DND-41 (cell line): ENCODE measurements around the gene ARHGAP45.

Experiments
- ATAC-seq: fragments of 200-7000 bp; cut with Tn5 transposase; 3 replicates; pipeline ENCODE4 v1.9.1; 2021; ENCODE audit warnings: low read depth; ENCODE audit not compliant: insufficient read depth
- DNase-seq: peaks from one replicate; pipeline ENCODE4 v3.0.0-alpha.2; 2020
- H2AFZ ChIP-seq: 2 replicates; pipeline ENCODE4 v1.6.0; 2012; ENCODE audit warnings: low read depth, low read length
- H3K27ac ChIP-seq: 2 replicates; pipeline ENCODE4 v1.5.1; 2012; ENCODE audit warnings: low read length, inconsistent platforms
- H3K27me3 ChIP-seq: fragments of 200-600 bp; sonication (generic); 2 replicates; pipeline ENCODE4 v1.6.0; 2012; ENCODE audit warnings: low read length, mild to moderate bottlenecking, inconsistent platforms; ENCODE audit not compliant: insufficient read depth, poor library complexity
- H3K36me3 ChIP-seq: 2 replicates; pipeline ENCODE4 v1.5.1; 2012; ENCODE audit warnings: low read length, inconsistent platforms; ENCODE audit not compliant: insufficient read depth
- H3K4me1 ChIP-seq: 2 replicates; pipeline ENCODE4 v1.5.1; 2012; ENCODE audit warnings: mild to moderate bottlenecking, low read length; ENCODE audit not compliant: insufficient read depth
- H3K4me2 ChIP-seq: 2 replicates; pipeline ENCODE4 v1.6.0; 2012; ENCODE audit warnings: mild to moderate bottlenecking, moderate library complexity, low read length, inconsistent platforms; ENCODE audit not compliant: insufficient read depth
- H3K4me3 ChIP-seq, 2 experiments: fragments of 200-600 bp in 1 of 2; shearing (Covaris generic) in 1 of 2; 2 replicates each; pipeline ENCODE4 v1.5.1; 2012 to 2016; ENCODE audit warnings: inconsistent platforms in 2 of 2, low read length in 2 of 2, mild to moderate bottlenecking in 2 of 2, low read depth in 1 of 2, moderate library complexity in 1 of 2
- H3K79me2 ChIP-seq: 2 replicates; pipeline ENCODE4 v1.6.0; 2012; ENCODE audit warnings: low read length, inconsistent platforms; ENCODE audit not compliant: insufficient read depth
- H3K9ac ChIP-seq: 2 replicates; pipeline ENCODE4 v1.6.0; 2012; ENCODE audit warnings: low read depth, mild to moderate bottlenecking, inconsistent platforms, low read length, moderate library complexity
- H3K9me3 ChIP-seq: 2 replicates; pipeline ENCODE4 v1.5.1; 2012; ENCODE audit warnings: low read length, moderate library complexity, mild to moderate bottlenecking, inconsistent platforms; ENCODE audit not compliant: insufficient read depth, severe bottlenecking
- H4K20me1 ChIP-seq: 2 replicates; pipeline ENCODE4 v1.6.0; 2012; ENCODE audit warnings: low read length; ENCODE audit not compliant: insufficient read depth
- CTCF ChIP-seq: IDR thresholded peaks from 2 replicates; pipeline ENCODE4 v1.5.1; 2012; ENCODE audit warnings: borderline replicate concordance, low read length, moderate library complexity, mild to moderate bottlenecking; ENCODE audit not compliant: poor library complexity, severe bottlenecking; ENCODE audit errors: extremely low read depth
- EZH2 ChIP-seq: IDR thresholded peaks from 3 replicates; pipeline ENCODE4 v1.6.1; 2012; ENCODE audit warnings: borderline replicate concordance, low read depth, mild to moderate bottlenecking, moderate library complexity, low read length, inconsistent platforms; ENCODE audit not compliant: severe bottlenecking

The ARHGAP45 gene

GRCh38 chr19:1060689-1061088 lies 6.3 kb upstream of the ARHGAP45 start:
- Histone ChIP-seq H3K79me2 (no peaks in the 10 kb centered on the region), H4K20me1 (no peaks in the 10 kb centered on the region), H3K27ac (no peak overlapping the region), H3K27me3 (no peaks in the 10 kb centered on the region), H3K9ac (no peak overlapping the region), H3K36me3 (peaks cover 30% of the 10 kb centered on the region), H2AFZ (no peak overlapping the region), H3K4me1 (peaks cover 15% of the 10 kb centered on the region), H3K4me3 (no peak overlapping the region), H3K4me2 (no peak overlapping the region), H3K9me3 (peaks cover 33% of the 10 kb centered on the region)
- no peak for ATAC-seq
- no peak for DNase-seq
- TF ChIP-seq EZH2 (no peak), CTCF (no peak)

DNA sequence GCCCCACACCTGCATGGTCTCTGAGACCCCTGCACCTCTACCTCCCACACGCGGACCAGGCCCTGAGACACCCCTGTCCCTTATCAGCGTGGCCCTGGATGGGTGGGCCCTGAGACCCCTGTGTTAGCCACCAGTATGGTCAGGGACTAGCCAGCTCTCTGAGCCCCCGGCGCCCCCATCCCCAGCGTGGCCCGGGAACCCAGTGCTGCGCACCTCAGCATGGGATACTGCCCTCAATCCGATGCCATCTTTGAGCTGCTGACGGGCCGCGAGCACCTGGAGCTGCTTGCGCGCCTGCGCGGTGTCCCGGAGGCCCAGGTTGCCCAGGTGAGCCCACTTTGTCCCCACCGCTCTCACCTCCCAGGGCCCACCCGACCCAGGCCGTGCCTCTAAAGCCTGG lies 5.0 kb upstream of the ARHGAP45 start:
- Histone ChIP-seq H3K4me3 (no peak overlapping the region), H2AFZ (no peak overlapping the region), H4K20me1 (no peaks in the 10 kb centered on the region), H3K27ac (no peak overlapping the region), H3K4me1 (peaks cover 27% of the 10 kb centered on the region), H3K4me2 (no peak overlapping the region), H3K79me2 (peaks cover 7% of the 10 kb centered on the region), H3K36me3 (peaks cover 17% of the 10 kb centered on the region), H3K9me3 (peaks cover 20% of the 10 kb centered on the region), H3K27me3 (no peaks in the 10 kb centered on the region), H3K9ac (no peak overlapping the region)
- DNase-seq = no peak
- ATAC-seq = no peak
- TF ChIP-seq EZH2 (no peak), CTCF (no peak)

GRCh38 chr19:1062387-1063029 lies 4.5 kb upstream of the ARHGAP45 start:
- Histone ChIP-seq H3K4me3 (no peak overlapping the region), H3K9ac (no peak overlapping the region)

More at GRCh38 chr19:1062387-1063029, 4.5 kb upstream of the ARHGAP45 start:
- H2AFZ ChIP-seq = no peak overlapping the region
- H3K79me2 ChIP-seq = peaks cover 13% of the 10 kb centered on the region
- H3K27ac ChIP-seq = no peak overlapping the region
- TF ChIP-seq CTCF (no peak), EZH2 (no peak)
- H3K27me3 ChIP-seq = no peaks in the 10 kb centered on the region
- no peaks in the 10 kb centered on the region for H4K20me1 ChIP-seq
- H3K36me3 ChIP-seq = peaks cover 13% of the 10 kb centered on the region
- ATAC-seq (no peak), DNase-seq (no peak)
- peaks cover 27% of the 10 kb centered on the region for H3K4me1 ChIP-seq
- no peak overlapping the region for H3K4me2 ChIP-seq
- H3K9me3 ChIP-seq = peaks cover 15% of the 10 kb centered on the region
